HG02642 (cell line): ENCODE measurements around the gene ZNF451.
A peak's percentile ranks its signal among the peaks of the same experiment; 100 is the strongest.

Experiments
- ATAC-seq: cut with Tn5 transposase; IDR thresholded peaks from one replicate; pipeline ENCODE4 v1.9.1; 2021; ENCODE audit warnings: mild to moderate bottlenecking; ENCODE audit not compliant: unreplicated experiment, poor library complexity

The ZNF451 gene

GRCh38 chr6:57143690-57144089 is 53.7 kb downstream of the ZNF451 start:
- ATAC-seq, result no peak

GRCh38 chr6:57147401-57147800 is 57.4 kb downstream of the ZNF451 start:
- ATAC-seq, result no peak

GRCh38 chr6:57147955-57148858 is 58.2 kb downstream of the ZNF451 start:
- ATAC-seq, result no peak

GRCh38 chr6:57158658-57159057 is 68.7 kb downstream of the ZNF451 start:
- ATAC-seq, result no peak

GRCh38 chr6:57159127-57159526 is 69.1 kb downstream of the ZNF451 start:
- ATAC-seq, result no peak

GRCh38 chr6:57162028-57162427 is 72.0 kb downstream of the ZNF451 start:
- ATAC-seq, result no peak

- ATAC-seq, result no peak
These were observed 72.5 kb downstream of the ZNF451 start for GRCh38 chr6:57162516-57162915.

- ATAC-seq, result no peak
These were observed 74.0 kb downstream of the ZNF451 start for GRCh38 chr6:57163956-57164355.

GRCh38 chr6:57165080-57165479 is 75.1 kb downstream of the ZNF451 start:
- no peak for ATAC-seq

GRCh38 chr6:57172136-57173055 is 82.4 kb downstream of the ZNF451 start, which contains the start of gene BAG2:
Gene BAG2, plus strand, starts transcription at chr6:57172326. Its CDS starts 372 bp downstream, at chr6:57172698.
- peak; percentile 91 for ATAC-seq

GRCh38 chr6:57173056-57173885 is 83.3 kb downstream of the ZNF451 start:
- ATAC-seq, result no peak

- ATAC-seq, result no peak
These were observed 84.0 kb downstream of the ZNF451 start for GRCh38 chr6:57173886-57174510.

GRCh38 chr6:57174511-57174907 is 84.5 kb downstream of the ZNF451 start:
- no peak for ATAC-seq

- no peak for ATAC-seq
These were observed 87.7 kb downstream of the ZNF451 start for GRCh38 chr6:57177545-57178265.

GRCh38 chr6:57180596-57180995 is 90.6 kb downstream of the ZNF451 start:
- no peak for ATAC-seq

GRCh38 chr6:57182017-57182432 is 92.0 kb downstream of the ZNF451 start:
- ATAC-seq, result no peak

GRCh38 chr6:57183336-57183735 is 93.3 kb downstream of the ZNF451 start:
- no peak for ATAC-seq

- ATAC-seq, result no peak
These were observed 100.2 kb downstream of the ZNF451 start for GRCh38 chr6:57190140-57190539.

GRCh38 chr6:57193177-57193576 is 103.2 kb downstream of the ZNF451 start:
- ATAC-seq, result no peak
